HG02943 (cell line): ENCODE results near the gene PDCL2.
"Not testable (repeated sequence)": the region's sequence is repeated elsewhere in the genome, so short reads cannot be mapped to it uniquely, and the experiment has no call there.

ENCODE experiments used
- ATAC-seq: cut with Tn5 transposase; IDR thresholded peaks from one replicate; pipeline ENCODE4 v1.9.1; 2021; ENCODE audit warnings: mild to moderate bottlenecking, low read depth, moderate library complexity; ENCODE audit not compliant: unreplicated experiment

The PDCL2 gene, protein sequence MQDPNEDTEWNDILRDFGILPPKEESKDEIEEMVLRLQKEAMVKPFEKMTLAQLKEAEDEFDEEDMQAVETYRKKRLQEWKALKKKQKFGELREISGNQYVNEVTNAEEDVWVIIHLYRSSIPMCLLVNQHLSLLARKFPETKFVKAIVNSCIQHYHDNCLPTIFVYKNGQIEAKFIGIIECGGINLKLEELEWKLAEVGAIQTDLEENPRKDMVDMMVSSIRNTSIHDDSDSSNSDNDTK

DNA sequence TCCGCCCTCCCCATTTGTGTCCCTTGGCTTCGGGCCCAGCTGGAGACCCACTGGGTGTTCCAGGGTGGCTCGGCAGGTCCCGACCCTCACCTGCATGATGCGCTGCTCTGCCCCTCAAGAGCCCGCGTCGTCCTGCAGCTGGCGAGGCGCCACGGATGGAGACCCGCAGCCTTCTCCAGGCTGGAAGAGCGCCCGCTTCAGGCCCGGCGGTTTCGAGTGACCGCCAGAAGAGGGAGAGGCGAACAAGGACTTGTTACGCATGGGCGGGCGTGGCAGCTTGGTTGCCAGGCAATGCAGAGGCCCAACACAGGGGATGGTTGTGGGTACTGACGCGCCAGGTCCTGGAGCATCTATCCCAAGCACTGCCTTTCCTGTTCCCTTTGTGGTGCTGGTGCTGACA lies at the start of gene PDCL2:
Gene PDCL2 (minus strand): TSS at position 232 of the 400 bp plus-strand sequence. CDS start 136 bp downstream, at position 96.
- no peak for ATAC-seq

DNA sequence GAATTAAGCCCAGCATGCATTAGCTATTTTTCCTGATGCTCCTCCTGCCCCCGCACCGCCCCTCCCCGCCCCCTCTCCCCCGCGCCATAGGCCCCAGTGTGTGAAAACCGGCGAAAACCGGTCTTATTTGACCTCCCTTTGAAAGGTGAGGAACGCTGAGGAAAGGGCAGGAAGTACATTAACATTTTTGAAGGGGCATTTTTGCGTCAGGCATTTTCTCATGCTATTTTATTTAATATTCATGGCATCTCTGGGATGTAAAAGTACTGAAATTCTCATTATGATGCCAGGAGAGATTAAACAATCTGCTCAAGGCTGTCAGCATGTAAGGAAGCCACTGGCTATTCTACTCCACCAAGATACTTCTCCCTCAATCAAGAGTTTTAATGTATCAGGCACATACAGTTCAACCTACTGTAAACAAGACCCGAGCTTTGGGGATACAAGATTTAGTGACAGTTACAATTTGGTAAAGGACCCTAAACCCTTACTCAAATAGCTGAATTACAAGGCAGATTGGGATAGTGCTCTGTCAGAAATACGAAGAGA lies 45.3 kb upstream of the PDCL2 start:
- no peak for ATAC-seq

DNA sequence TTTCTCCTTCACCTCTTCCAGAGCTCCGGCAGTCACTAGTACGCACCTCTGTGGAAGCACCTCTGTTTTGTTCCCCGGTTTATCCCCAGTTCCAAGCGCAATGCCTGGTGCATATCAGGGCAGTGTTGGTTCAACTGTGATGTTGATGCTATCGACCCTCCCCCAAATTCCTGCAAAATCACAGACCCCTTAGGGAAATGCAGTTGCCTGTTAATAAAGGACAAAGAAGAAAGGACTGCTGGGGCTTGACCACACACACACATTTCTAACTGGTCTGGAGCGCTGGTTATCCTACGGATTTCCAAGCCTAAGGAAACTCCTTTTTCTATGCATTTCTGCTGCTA lies 44.6 kb upstream of the PDCL2 start:
- no peak for ATAC-seq

DNA sequence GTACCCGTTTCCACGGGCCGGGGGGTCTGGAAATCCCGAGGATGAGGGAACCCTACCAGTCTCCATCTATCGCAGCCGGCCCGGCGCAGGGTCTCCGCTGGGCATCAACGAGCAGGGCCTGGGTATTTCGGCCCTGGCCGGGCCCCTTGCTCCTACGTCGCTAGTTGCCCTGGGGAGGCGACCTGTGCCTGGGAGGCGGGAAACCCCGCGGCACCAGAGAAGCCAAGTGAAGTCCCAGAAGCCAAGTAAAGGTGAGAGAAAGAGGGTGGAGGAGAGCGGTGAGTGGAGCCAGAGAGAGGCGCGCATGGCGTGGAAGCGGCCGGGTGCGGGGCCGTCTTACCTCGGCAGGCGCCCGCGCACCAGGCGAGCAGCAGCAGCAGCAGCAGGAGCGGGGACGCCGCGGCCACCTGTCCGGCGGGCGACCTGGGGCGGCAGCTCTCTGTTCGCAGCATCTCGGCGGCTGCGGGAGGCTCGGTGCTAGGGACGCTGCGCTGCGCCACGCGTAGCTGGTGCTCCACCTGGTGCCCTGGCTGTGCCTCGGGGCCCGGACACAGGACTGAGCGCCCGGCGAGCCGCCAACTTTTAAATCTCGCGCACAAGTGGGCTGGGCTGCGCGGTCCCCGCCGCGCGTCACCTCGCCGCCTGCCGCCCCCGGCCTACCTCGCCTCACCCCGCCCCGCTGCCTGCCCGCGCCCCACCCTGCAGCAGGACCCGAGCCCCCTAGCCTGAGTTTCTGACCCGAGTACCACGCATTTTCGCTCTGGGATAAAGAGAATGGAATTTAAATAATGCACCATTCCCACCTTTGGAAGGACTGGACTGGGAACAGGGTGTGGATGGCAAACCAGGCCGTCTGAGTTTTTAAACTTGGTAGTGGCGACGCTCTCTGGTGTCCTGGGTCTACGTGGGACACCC lies 44.0 kb upstream of the PDCL2 start, which contains the start of gene NMU:
Gene NMU (minus strand): TSS at position 558 of the 915 bp plus-strand sequence. CDS start 106 bp downstream, at position 452.
- no peak for ATAC-seq

DNA sequence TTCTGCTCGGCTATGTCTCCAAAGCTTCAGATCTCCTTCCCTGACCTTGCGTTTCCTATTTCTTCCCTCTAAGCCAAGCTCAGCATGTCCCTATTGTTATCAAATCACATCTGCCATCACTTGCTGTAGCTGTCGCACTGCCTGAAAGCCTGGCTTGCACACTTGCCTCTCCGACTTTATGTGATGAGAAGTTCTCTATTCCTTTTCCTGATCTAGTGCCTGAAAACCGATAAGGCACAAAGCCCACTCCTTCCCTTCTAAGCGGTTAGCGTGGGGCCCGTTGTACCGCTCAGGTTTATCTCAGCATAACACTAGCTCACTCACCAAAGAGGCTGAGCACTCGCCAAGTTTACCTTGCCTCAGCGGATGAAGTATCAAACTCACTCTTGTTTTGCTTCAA lies 43.2 kb upstream of the PDCL2 start:
- no peak for ATAC-seq

DNA sequence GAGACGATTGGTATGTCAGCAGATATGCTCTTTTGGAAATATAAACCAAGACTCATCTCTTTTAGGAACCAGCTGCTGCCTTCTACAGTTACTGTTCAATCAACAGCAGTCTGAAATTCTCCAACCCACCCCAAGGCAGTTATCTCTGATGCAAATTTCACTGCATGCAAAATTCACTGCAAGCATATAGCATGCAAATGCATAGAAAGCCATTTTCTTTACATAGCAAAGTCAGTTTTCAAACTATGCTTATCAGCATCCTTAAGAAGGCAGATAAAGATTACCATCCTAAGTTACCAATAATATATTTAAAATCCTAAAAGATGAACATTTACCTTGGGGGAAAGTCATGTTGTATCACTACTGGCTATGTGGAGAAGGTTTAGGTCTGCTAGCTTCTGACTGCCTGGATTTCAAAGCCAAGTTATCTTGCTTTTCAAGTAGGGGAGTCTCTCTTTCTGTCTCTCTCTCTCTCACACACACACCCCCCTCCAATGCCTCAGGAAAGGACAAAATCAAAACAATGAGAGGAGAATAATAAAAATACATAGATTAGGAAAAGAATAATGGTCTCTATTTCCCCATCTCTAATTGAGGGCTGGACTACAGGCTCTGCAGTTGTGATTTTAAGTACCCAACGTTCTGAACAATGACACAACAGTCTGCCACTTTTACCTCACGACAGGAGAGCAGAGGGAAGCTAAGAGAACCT lies 42.5 kb upstream of the PDCL2 start:
- ATAC-seq = no peak

DNA sequence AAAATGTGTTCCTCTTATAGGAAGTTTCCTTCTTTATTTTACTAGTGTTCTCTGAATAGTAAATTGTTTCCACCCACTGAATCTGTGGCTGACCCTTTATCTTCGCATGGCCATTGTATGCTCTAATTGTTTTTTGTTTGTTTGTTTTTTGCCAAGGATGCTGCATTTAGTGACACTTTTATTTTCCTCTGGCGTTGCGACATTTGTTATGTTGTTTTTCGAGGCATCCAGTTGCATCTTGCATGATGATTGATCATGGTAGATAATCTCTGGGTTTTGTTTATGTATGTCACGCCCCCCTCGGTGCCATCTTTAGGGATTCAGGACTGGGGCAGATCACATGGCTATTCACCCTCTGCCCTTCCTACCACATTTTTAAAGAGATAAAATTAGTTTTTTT lies 41.9 kb upstream of the PDCL2 start:
- no peak for ATAC-seq

DNA sequence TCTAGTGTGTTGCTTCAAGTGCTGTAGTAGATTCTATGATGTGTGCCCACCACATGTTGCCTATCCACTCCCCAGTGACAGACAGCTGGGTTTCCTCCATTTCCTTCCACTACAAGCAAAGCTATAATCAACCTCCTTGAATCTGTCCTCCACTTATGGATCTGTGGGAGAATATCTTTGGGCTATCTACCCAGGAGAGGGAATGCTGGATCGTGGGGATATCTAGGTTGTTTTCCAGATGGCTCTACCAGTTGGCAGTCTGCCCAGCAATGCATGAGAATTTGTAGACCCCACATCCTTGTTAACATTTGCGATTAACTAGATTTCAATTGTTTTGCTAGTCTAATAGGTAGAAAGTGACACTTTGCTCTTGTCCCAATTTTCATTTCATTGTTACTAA lies 33.8 kb upstream of the PDCL2 start:
- ATAC-seq = no peak

DNA sequence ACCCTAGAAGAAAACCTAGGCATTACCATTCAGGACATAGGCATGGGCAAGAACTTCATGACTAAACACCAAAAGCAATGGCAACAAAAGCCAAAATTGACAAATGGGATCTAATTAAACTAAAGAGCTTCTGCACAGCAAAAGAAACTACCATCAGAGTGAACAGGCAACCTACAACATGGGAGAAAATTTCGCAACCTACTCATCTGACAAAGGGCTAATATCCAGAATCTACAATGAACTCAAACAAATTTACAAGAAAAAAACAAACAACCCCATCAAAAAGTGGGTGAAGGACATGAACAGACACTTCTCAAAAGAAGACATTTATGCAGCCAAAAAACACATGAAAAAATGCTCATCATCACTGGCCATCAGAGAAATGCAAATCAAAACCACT lies 32.0 kb upstream of the PDCL2 start:
- ATAC-seq = not testable (repeated sequence)

DNA sequence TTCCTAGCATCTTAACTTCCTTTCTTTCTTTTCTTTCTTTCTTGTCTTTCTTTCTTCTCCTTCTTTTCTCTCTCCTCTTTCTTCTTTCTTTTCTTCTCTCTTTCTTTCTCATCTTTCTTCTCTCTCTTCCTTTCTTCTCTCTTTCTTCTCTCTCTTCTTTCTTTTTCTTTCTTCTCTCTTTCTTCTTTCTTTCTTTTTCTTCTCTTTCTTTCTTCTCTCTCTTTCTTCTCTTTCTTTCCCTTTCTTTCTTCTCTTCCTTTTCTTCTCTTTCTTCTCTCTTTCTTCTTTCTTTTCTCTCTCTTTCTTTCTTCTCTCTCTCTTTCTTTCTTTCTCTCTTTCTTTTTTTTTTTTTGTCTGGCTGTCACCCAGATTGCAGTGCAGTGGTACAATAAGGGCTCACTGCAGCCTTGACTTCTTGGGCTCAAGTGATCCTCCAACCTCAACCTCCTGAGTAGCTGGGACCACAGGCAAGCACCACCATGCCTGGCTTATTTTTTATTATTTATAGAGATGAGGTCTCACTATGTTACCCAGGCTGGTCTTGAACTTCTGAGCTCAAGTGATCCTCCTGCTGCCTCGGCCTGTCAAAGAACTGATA lies 26.6 kb upstream of the PDCL2 start:
- ATAC-seq = no peak

DNA sequence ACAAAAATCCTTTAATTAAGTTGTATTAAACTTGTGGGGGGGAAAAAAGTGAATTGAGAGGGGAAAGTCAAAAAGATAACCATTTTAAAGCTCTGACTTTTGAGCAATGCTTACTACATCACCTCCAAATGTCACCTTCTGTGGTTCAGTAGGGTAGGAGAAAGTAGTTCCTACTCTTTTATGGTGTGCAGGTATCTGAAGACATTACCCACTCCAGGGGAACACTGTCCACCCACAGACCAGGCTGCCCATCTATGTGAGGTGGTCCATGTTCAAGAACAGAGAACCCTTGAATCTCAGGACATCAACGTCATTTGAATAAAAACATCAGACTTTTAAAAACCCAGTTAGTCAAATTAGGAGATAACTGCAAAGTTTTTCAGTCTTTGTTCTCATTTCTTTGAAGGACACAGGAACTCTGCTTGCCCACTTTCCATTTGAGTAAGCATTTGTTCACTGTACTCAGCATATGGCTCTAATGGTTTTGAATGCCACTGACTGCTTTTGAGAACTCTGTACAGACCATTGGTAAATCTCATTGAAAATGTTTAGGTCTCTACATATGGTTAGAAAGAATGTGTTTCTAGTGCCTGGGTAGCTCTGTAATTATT lies 25.6 kb upstream of the PDCL2 start:
- ATAC-seq = no peak

DNA sequence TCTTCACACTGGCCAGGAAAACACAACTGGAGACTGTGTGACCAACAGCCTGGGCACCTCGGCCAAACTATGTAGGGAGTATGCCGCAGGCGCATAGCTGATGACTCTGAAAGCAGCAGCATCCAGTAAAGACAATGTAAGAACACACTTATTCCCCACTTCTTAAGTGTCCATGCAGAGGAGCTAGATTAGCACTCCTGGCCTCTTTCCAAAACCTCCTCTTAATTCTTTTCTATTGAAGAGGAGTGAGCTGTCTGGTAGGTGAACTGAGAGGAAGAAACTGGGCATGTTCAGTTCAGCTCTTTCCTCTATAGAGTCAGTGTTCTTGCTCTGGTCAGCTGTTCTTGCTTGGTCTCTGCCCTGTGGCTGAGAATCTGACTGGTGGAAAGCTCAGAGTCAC lies 23.0 kb upstream of the PDCL2 start:
- ATAC-seq = no peak

DNA sequence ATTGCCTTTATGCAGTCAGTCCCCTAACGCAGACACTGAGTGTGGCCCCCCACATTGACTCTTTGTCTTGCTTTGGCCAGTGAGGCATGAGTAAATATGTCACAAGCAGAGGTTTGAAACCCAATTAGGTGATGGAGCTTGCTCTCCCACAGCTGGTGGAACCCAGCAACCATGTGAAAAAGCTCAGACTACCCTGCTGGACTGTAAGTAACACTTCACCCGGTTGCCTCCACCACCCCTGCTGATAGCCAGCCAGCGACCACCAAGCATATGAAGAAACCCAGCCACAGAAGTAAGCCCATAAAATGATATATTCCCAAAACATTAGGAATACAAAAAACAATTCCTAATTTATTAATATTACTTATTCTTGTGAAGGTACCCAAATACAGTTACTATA lies 21.6 kb upstream of the PDCL2 start:
- no peak for ATAC-seq

DNA sequence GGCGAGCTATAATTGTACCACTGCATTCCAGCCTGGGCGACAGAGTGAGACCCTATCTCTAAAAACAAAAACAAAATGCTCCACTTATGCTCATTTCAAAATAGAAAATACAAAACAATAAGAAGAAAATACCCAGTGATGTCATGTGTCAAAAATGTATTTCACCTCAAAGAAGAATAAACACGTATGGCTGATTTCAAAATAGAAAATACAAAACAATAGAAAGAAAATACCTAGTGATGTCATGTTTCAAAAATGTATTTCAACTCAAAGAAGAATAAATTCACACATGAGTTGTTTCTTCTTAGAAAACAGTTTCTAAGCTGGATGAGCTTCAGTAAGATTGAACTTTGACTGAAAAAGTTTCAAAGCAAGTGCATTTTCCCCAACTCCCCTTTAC lies 20.3 kb upstream of the PDCL2 start:
- ATAC-seq = no peak

DNA sequence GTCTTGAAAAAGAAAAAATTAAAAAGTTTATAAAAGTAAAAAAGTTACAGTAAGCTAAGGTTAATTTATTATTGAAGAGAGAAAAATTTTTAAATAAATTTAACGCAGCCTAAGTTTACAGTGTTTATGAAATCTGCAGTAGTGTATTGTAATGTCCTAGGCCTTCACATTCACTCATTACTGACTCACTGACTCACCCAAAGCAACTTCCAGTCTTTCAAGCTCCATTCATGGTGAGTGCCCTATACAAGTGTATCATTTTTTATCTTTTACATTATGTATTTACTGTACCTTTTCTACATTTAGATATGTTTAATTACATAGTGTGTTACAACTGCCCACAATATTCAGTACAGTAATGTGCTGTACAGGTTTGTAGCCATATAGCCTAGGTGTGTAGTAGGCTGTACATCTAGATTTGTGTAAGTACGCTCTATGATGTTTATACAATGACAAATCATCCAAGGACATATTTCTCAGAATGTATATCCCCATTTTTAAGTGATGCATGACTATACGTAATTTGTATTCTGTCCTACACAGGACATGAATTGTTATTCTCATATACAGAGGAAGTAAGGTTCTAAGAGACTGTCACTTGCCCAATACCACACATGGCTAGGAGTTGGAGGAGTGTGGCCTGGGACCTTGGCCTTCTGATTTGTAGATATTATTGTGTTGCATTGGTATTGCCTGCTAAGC lies 19.5 kb upstream of the PDCL2 start:
- no peak for ATAC-seq

DNA sequence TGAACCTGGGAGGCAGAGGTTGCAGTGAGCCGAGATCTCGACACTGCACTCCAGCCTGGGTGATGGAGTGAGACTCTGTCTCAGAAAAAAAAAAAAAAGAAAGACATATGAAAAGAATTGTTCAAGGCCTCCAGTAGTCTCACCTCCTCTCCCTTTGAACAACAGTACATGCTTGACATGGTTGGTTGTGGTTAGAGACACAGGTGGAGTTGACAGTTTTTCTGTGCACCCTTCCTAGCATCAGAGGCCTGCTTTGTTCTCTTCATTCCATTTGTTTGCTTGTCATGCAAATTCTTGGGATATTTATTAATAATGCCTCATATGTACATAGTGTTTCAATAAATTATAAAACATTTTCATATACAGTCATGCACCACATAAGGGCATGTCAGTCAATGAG lies 18.3 kb upstream of the PDCL2 start:
- no peak for ATAC-seq

DNA sequence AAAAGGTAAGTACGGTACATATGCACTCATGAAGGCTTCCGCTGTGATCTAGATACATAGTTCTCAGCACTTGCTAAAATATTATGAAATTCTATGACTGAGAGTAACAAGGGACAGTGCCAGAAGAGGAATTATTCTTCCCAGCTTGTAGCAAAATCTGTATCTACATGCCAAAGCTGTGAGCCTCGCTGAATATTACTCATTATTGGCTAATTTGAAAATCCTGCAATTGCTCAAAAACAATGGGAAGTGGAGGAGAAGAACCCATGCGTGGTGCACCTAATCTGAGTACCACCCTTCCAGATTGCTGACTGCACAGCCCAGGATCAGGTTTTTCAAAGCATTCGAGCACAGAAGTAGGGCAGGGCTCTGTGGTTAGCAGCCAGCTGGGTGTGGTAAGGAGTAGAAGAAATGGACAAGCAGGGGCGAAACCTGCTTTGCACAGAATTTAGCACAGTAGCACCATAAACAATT lies 17.4 kb upstream of the PDCL2 start:
- no peak for ATAC-seq

DNA sequence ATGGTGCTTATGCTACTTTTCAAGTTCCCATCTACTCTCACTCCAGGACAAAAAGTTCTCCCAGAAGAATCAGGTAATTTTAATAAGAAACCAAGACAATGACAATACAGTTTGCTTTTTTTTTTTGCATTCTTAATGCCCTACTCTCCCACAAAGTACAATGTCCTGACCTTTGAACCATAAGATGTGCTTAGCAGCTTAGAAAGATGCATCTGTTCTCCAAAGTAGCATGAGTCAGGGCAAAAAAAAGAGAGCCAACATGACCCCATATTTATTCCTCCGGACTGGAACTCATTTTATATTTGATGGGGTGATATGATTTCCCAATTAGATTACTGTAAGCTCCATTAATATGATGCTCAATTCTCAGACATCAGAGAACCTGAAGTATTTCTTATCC lies 16.5 kb upstream of the PDCL2 start:
- no peak for ATAC-seq

DNA sequence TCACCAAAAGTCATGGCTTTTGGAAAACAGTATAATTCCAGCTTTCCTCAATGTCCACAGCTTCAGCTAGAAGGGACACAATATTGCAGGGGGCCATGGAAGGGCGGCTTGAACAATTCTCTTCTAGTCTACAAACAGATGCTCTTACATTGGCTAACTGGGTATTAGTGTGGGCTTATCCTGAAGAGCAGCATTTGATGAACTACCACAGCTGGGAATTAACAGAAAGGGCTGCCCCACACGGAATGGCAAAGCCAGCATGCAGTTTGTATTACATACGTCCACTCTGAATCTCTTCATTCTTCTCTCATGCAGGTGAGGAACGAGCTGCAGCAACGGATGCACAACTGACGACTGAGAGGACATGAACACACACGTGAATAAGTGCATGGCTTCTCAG lies 13.0 kb upstream of the PDCL2 start:
- no peak for ATAC-seq
